HCT116 (cell line): ENCODE measurements around the gene IMMP2L. TPM values are rescaled to one million over a fixed set of nuclear protein-coding genes. Genes with fewer than 3 reads are reported as not detected.

Experiments
- ATAC-seq: fragments of 200-7000 bp; cut with Tn5 transposase; 2 replicates; pipeline ENCODE4 v1.9.1; 2020; ENCODE audit warnings: mild to moderate bottlenecking, moderate library complexity
- BruUV-seq: library from RNA; stranded (reverse); fragments of 400-500 nt; replicated peaks from 2 replicates; lab custom pipeline; 2021; lab: Mats Ljungman, UMichigan
- CTCF ChIA-PET: fragments of 300-600 bp; sonication (Branson Sonifier 250); formaldehyde crosslinking; loops from one replicate; lab custom pipeline; 2021; ENCODE audit warnings: antibody characterized with exemption; lab: Charles Lee
- POLR2A ChIA-PET: fragments of 300-600, 350-600 bp; sonication (Branson Sonifier 250); formaldehyde crosslinking; loops from one replicate; lab custom pipeline; 2021; ENCODE audit warnings: antibody characterized with exemption; lab: Charles Lee
- RAD21 ChIA-PET, 2 experiments: fragments of 300-600 bp; sonication (Branson Sonifier 250); formaldehyde crosslinking; loops; one replicate each; lab custom pipeline; 2023; ENCODE audit warnings: low total read pairs in 2 of 2; ENCODE audit not compliant: uncharacterized antibody in 2 of 2, unreplicated experiment in 2 of 2, low non-redundant PET in 1 of 2; lab: Charles Lee
- DNase-seq: peaks from one replicate; pipeline ENCODE4 v3.0.0-alpha.2; 2010; ENCODE audit warnings: low read depth, low spot score
- H2AFZ ChIP-seq: fragments of 200-600 bp; shearing (Covaris generic), sonication (generic); 2 replicates; pipeline ENCODE4 v1.6.1; 2017; ENCODE audit warnings: low read depth, mixed run types, mixed read lengths, antibody characterized with exemption, low read length; ENCODE audit not compliant: poor library complexity, severe bottlenecking
- H3K27ac ChIP-seq: 2 replicates; pipeline ENCODE4 v1.5.1; 2012; ENCODE audit warnings: low read depth, low read length
- H3K27me3 ChIP-seq: fragments of 200-600 bp; sonication (generic); 2 replicates; pipeline ENCODE4 v1.6.1; 2016; ENCODE audit warnings: mixed run types, low read length, mixed read lengths; ENCODE audit not compliant: insufficient read depth
- H3K36me3 ChIP-seq, 2 experiments: fragments of 200-500 bp in 1 of 2; fragments of 200-600 bp in 1 of 2; sonication (Bioruptor generic) in 1 of 2; sonication (generic) in 1 of 2; 2 replicates each; pipeline versions ENCODE4 v1.5.1 to v1.6.1; 2014 to 2016; ENCODE audit warnings: low read length in 2 of 2, inconsistent platforms in 1 of 2, mixed read lengths in 1 of 2, mixed run types in 1 of 2; ENCODE audit not compliant: insufficient read depth in 2 of 2, control insufficient read depth in 1 of 2
- H3K4me1 ChIP-seq, 2 experiments: fragments of 200-600 bp in 1 of 2; sonication (generic) in 1 of 2; 2 replicates each; pipeline versions ENCODE4 v1.5.1 to v1.6.1; 2012 to 2017; ENCODE audit warnings: low read length in 2 of 2, inconsistent platforms in 1 of 2, mild to moderate bottlenecking in 1 of 2, mixed read lengths in 1 of 2, mixed run types in 1 of 2, moderate library complexity in 1 of 2; ENCODE audit not compliant: insufficient read depth in 2 of 2, control insufficient read depth in 1 of 2
- H3K4me2 ChIP-seq: fragments of 200-600 bp; sonication (generic); 2 replicates; pipeline ENCODE4 v1.6.1; 2017; ENCODE audit warnings: mixed run types, low read length, mixed read lengths
- H3K4me3 ChIP-seq, 2 experiments: fragments of 200-600 bp in 1 of 2; sonication (generic) in 1 of 2; replicated peaks in 1 of 2; 2 replicates each; pipeline ENCODE4 v1.5.1; 2011 to 2016; ENCODE audit warnings: low read length in 2 of 2, control low read depth in 1 of 2, low read depth in 1 of 2, mild to moderate bottlenecking in 1 of 2, mixed read lengths in 1 of 2, mixed run types in 1 of 2
- H3K79me2 ChIP-seq: fragments of 200-600 bp; sonication (generic); 2 replicates; pipeline ENCODE4 v1.6.1; 2017; ENCODE audit warnings: mild to moderate bottlenecking, mixed run types, low read length, moderate library complexity, mixed read lengths; ENCODE audit not compliant: insufficient read depth
- H3K9ac ChIP-seq: fragments of 200-600 bp; sonication (generic); 2 replicates; pipeline ENCODE4 v1.6.1; 2016; ENCODE audit warnings: low read length, mixed read lengths
- H3K9me2 ChIP-seq: fragments of 200-600 bp; sonication (generic), shearing (Covaris generic); 2 replicates; pipeline ENCODE4 v1.6.1; 2017; ENCODE audit warnings: mixed run types, mild to moderate bottlenecking, moderate library complexity; ENCODE audit not compliant: insufficient read depth
- H3K9me3 ChIP-seq, 2 experiments: fragments of 200-500 bp in 1 of 2; fragments of 200-600 bp in 1 of 2; sonication (Bioruptor generic) in 1 of 2; sonication (generic) in 1 of 2; 2 replicates each; pipeline ENCODE4 v1.6.1; 2014 to 2017; ENCODE audit warnings: low read length in 2 of 2, mixed read lengths in 2 of 2, inconsistent platforms in 1 of 2, low read depth in 1 of 2, mild to moderate bottlenecking in 1 of 2, mixed run types in 1 of 2, moderate library complexity in 1 of 2; ENCODE audit not compliant: control insufficient read depth in 1 of 2, insufficient read depth in 1 of 2
- H4K20me1 ChIP-seq: fragments of 200-600 bp; sonication (generic), shearing (Covaris generic); 2 replicates; pipeline ENCODE4 v1.6.1; 2017; ENCODE audit warnings: mixed run types, mild to moderate bottlenecking, moderate library complexity; ENCODE audit not compliant: insufficient read depth
- CBX3 ChIP-seq: IDR thresholded peaks from 2 replicates; pipeline ENCODE4 v1.6.1; 2012; ENCODE audit warnings: low read depth
- CEBPB ChIP-seq: IDR thresholded peaks from 2 replicates; pipeline ENCODE4 v1.6.1; 2012; ENCODE audit warnings: low read depth
- EZH2phosphoT487 ChIP-seq: fragments of 200-600 bp; IDR thresholded peaks from 2 replicates; pipeline ENCODE4 v1.6.1; 2018; ENCODE audit warnings: antibody characterized with exemption, borderline replicate concordance
- FOSL1 ChIP-seq: IDR thresholded peaks from 2 replicates; pipeline ENCODE4 v1.6.1; 2012; ENCODE audit warnings: low read depth
- JUND ChIP-seq: IDR thresholded peaks from 2 replicates; pipeline ENCODE4 v1.6.1; 2012
- RAD21 ChIP-seq: IDR thresholded peaks from 2 replicates; pipeline ENCODE4 v1.6.1; 2012; ENCODE audit warnings: low read depth, mild to moderate bottlenecking
- SIN3A ChIP-seq: IDR thresholded peaks from 2 replicates; pipeline ENCODE4 v1.6.1; 2012; ENCODE audit warnings: low read depth
- SP1 ChIP-seq: IDR thresholded peaks from 2 replicates; pipeline ENCODE4 v1.6.1; 2012; ENCODE audit warnings: low read depth
- SRF ChIP-seq: IDR thresholded peaks from 2 replicates; pipeline ENCODE4 v1.6.1; 2012; ENCODE audit warnings: low read depth
- YY1 ChIP-seq: IDR thresholded peaks from 2 replicates; pipeline ENCODE4 v1.6.1; 2011; ENCODE audit warnings: low read length, low read depth, moderate library complexity, mild to moderate bottlenecking; ENCODE audit not compliant: insufficient replicate concordance; ENCODE audit errors: extremely low read depth
- intact Hi-C: fragments of 100-400 bp; cut with micrococcal nuclease; formaldehyde crosslinking; loops from 2 replicates; pipeline ENCODE4 v1.10.0; 2022
- total RNA-seq: library from RNA; stranded (reverse); gene quantifications from one replicate; pipeline ENCODE4 v1.2.1, GENCODE V29; 2021; ENCODE audit not compliant: unreplicated experiment

The IMMP2L gene
- total RNA-seq, 1 experiment from 2014 or later: 21.1 TPM

DNA sequence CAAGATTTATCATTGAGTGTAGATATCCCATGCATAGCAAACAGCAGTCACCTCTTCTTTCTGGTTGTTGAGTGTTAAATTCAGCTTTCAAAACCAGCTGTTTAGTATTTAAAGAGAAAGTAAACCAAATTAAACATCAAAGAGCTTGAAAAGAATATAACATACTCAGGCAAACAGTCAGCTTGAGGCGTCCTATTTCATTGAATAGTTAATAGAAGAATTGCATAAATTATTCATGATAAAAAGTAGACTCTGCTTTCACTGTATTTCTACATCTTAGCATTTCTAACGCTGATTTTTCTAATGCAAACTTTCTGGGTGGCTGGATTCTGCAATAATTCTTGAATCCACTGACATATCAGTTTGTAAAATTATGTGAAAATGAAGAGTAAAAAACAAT lies 935.9 kb downstream of the IMMP2L start:
- ATAC-seq: no peak
- Histone ChIP-seq H3K9me3 (no peaks in the 10 kb centered on the region), H3K36me3 (no peaks in the 10 kb centered on the region), H3K27ac (no peak overlapping the region), H3K9ac (no peak overlapping the region), H3K27me3 (no peaks in the 10 kb centered on the region), H3K4me3 (no peak overlapping the region), H2AFZ (no peak overlapping the region), H4K20me1 (no peaks in the 10 kb centered on the region), H3K9me2 (no peaks in the 10 kb centered on the region), H3K4me2 (no peak overlapping the region), H3K79me2 (no peaks in the 10 kb centered on the region), H3K4me1 (no peaks in the 10 kb centered on the region)
- RAD21 ChIA-PET: no interaction called here
- POLR2A ChIA-PET: no interaction called here
- BruUV-seq: no TSS peak
- intact Hi-C loops: loop anchor here (1.0 kb wide), 1 partner anchor 39 kb away; no protein-coding TSS in a partner anchor
- TF ChIP-seq EZH2phosphoT487 (no peak), CBX3 (no peak), SP1 (no peak), RAD21 (no peak), SRF (no peak), JUND (no peak), FOSL1 (no peak)
- CTCF ChIA-PET: no interaction called here
- no peak for DNase-seq

DNA sequence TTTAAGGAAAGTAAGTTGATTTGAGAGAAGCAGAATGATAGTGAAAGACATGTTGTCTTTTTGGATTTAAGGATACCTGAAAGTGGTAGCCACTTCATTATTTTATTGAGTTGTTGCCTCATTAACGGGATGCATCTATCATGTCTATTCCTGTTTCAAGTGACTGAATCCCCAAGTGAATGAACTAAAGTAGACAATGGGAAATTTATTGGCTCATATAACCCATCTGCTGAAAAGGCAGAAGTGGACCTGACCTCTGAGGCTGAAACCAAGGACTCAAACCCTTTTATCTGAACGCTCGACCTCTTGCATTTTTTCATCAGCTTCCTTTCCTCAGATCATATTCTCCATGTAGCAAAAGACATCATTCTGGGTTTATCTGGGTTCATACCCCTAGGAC lies 937.0 kb downstream of the IMMP2L start:
- no peak for DNase-seq
- intact Hi-C loops: no loop called here
- H3K4me3 ChIP-seq: no peak overlapping the region
- BruUV-seq: no TSS peak
- no peaks in the 10 kb centered on the region for H3K36me3 ChIP-seq
- ChIA-PET RAD21 (no interaction called here), CTCF (no interaction called here), POLR2A (no interaction called here)
- no peak overlapping the region for H2AFZ ChIP-seq
- ATAC-seq: no peak
- H3K4me1 ChIP-seq: no peaks in the 10 kb centered on the region
- no peak overlapping the region for H3K9ac ChIP-seq
- no peaks in the 10 kb centered on the region for H3K79me2 ChIP-seq
- no peaks in the 10 kb centered on the region for H4K20me1 ChIP-seq
- no peaks in the 10 kb centered on the region for H3K27me3 ChIP-seq
- TF ChIP-seq CEBPB (no peak), CBX3 (no peak), YY1 (no peak), SRF (no peak), SIN3A (no peak), EZH2phosphoT487 (no peak)
- H3K27ac ChIP-seq: no peak overlapping the region
- no peaks in the 10 kb centered on the region for H3K9me3 ChIP-seq
- no peaks in the 10 kb centered on the region for H3K9me2 ChIP-seq
- no peak overlapping the region for H3K4me2 ChIP-seq
